Pancreas (tissue), 10 donors: ENCODE results near the gene TGM2. TPM values are rescaled to one million over a fixed set of nuclear protein-coding genes. Genes with fewer than 3 reads are reported as not detected.

Experiments
- ATAC-seq, 4 donors: fragments of 200-7000 bp; cut with Tn5 transposase; one replicate each; pipeline versions ENCODE4 v1.8.0 to v1.9.1; 2020; ENCODE audit warnings: mild to moderate bottlenecking in 4 of 4, moderate library complexity in 4 of 4
- DNase-seq, 6 donors: peaks; one replicate each; pipeline ENCODE4 v3.0.0-alpha.2; 2020
- FAIRE-seq: peaks from 2 replicates; lab custom pipeline; 2012; peaks lifted over from hg19 to GRCh38; lab: Jason Lieb, UNC
- H3K27ac ChIP-seq, 4 donors: fragments of 200-600 bp; sonication (generic); 1 replicate in 3 of 4; 2 replicates in 1 of 4; pipeline versions ENCODE4 v1.5.0 to v1.8.0; 2020
- H3K27me3 ChIP-seq, 4 donors: fragments of 200-600 bp; one replicate each; pipeline ENCODE4 v1.8.0; 2021
- H3K36me3 ChIP-seq, 3 donors: fragments of 200-600 bp; sonication (generic) in 1 of 3; one replicate each; pipeline versions ENCODE4 v1.5.0 to v1.8.0; 2020 to 2021
- H3K4me1 ChIP-seq, 3 donors: fragments of 200-600 bp; one replicate each; pipeline ENCODE4 v1.8.0; 2021
- H3K4me3 ChIP-seq, 4 donors: fragments of 200-600 bp; sonication (generic) in 2 of 4; one replicate each; pipeline versions ENCODE4 v1.5.0 to v1.8.0; 2020 to 2021
- H3K9me3 ChIP-seq, 4 donors: fragments of 200-600 bp; one replicate each; pipeline ENCODE4 v1.8.0; 2021
- WGBS, 2 donors: extraction: QIAGEN DNeasy Blood & Tissue Kit; methylation state at CpG; one replicate each; pipeline ENCODE4 v1.1.7; 2013; 5-methylcytosine and 5-hydroxymethylcytosine counted together
- intact Hi-C, 3 donors: fragments of 100-400 bp; cut with DNase I; formaldehyde crosslinking; loops; one replicate each; pipeline versions ENCODE4 v1.11.1 to v1.14.2; 2022
- polyA plus RNA-seq, 2 donors: library from polyadenylated mRNA; stranded (reverse); fragments of 200-250 nt; gene quantifications; one replicate each; pipeline ENCODE4 v1.2.3, GENCODE V29; 2013
- total RNA-seq, 6 donors: library from RNA; stranded (reverse); fragmentation: NEBNext Ultra II Directional in 4 of 6; extraction: Animal tissue kit (Norgen Biotek cat#: 25700) in 4 of 6; gene quantifications; one replicate each; pipeline versions ENCODE4 v1.2.1 to v1.2.4, GENCODE V29; 2021 to 2023
- TF ChIP-seq, protein P1 (sequence below), 4 donors: fragments of 200-600 bp; sonication (generic) in 3 of 4; IDR thresholded peaks; one replicate each; pipeline versions ENCODE4 v1.5.0 to v1.8.0; 2021; ENCODE audit warnings: antibody characterized with exemption in 4 of 4
- donor health status: healthy with polysubstance abuse.
- donor health status: DM: no; HTN: no; CAD: no; lungs with moderate emphysema.
- donor health status: DM: no; HTN: no; CAD: no.
- donor health status: control.
- donor health status: control.
- donor health status: Bipolar disorder and iron deficiency.
- donor health status: DM: yes; HTN: yes; CAD: no.
- donor health status: DM: no; HTN: no; CAD: no.
- donor health status: DM: no; HTN: no; CAD: no.
- donor health status: DM: yes; HTN: yes; CAD: no.

The TGM2 gene
- total and polyA plus RNA-seq, 8 donors = 3.7 to 92.6 (median 10.8) TPM

DNA sequence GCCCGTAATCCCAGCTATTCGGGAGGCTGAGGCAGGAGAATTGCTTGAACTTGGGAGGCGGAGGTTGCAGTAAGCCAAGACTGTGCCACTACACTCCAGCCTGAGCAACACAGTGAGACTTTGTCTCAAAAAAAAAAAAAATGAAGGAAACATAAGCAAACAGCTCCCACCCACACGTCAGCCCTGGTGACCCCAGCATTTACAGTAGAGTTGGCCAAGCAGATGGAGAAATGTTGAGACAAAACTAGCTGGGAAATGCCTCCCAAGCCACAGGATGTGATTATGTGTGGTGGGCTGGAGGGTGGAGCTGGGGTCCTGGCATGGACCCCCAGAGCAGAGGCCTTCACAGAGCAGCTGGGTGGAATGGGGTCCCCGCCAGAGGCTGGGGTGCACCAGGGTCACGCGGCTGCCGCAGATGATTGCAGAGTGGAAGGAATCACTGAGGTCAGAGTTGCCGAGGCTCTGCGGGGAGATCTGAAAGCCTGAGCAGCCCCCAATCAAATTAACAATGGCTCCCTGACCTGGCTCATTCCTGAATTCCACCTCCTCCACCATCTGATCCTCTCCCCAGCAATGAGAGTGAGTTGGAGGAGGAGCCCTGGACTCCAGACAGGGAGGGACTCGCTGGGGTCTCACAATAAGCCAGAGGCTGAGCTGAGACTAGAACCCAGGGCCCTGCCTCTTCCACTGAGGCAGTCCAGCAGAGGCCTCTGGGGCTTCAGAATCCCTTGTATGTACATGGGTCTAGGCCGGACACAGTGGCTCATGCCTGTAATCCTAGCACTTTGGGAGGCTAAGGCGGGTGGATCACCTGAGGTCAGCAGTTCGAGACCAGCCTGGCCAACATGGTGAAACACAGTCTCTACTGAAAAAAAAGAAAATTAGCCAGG lies 34.7 kb upstream of the TGM2 start:
- Histone ChIP-seq H3K27me3 (no peaks in the 10 kb centered on the region), H3K36me3 (no peaks in the 10 kb centered on the region), H3K27ac (no peak overlapping the region), H3K4me3 (no peak overlapping the region), H3K9me3 (no peaks in the 10 kb centered on the region), H3K4me1 (no peaks in the 10 kb centered on the region)
- intact Hi-C loops = no loop called here
- peak in 1 of 6 donors; percentile 20 for DNase-seq
- TF ChIP-seq, protein P1, sequence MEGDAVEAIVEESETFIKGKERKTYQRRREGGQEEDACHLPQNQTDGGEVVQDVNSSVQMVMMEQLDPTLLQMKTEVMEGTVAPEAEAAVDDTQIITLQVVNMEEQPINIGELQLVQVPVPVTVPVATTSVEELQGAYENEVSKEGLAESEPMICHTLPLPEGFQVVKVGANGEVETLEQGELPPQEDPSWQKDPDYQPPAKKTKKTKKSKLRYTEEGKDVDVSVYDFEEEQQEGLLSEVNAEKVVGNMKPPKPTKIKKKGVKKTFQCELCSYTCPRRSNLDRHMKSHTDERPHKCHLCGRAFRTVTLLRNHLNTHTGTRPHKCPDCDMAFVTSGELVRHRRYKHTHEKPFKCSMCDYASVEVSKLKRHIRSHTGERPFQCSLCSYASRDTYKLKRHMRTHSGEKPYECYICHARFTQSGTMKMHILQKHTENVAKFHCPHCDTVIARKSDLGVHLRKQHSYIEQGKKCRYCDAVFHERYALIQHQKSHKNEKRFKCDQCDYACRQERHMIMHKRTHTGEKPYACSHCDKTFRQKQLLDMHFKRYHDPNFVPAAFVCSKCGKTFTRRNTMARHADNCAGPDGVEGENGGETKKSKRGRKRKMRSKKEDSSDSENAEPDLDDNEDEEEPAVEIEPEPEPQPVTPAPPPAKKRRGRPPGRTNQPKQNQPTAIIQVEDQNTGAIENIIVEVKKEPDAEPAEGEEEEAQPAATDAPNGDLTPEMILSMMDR (IDR thresholded peaks at IDR 0.05) = no peak
- no peak for FAIRE-seq
- 81 to 84% methylated on average over 14 of the region's 14 CpGs for WGBS, 2 donors
- no peak for ATAC-seq

GRCh38 chr20:38198238-38198861 lies 33.3 kb upstream of the TGM2 start:
- FAIRE-seq = no peak
- no peaks in the 10 kb centered on the region for H3K36me3 ChIP-seq
- H3K4me3 ChIP-seq = no peak overlapping the region
- intact Hi-C loops = no loop called here
- 68 to 75% methylated on average over 8 of the region's 8 CpGs for WGBS, 2 donors
- no peaks in the 10 kb centered on the region for H3K27me3 ChIP-seq
- no peaks in the 10 kb centered on the region for H3K4me1 ChIP-seq
- TF ChIP-seq, protein P1 (IDR thresholded peaks at IDR 0.05) = no peak
- no peak overlapping the region for H3K27ac ChIP-seq
- no peaks in the 10 kb centered on the region for H3K9me3 ChIP-seq
- no peak for ATAC-seq
- DNase-seq = peak in 1 of 6 donors; percentile 23

GRCh38 chr20:38197619-38198018 lies 32.5 kb upstream of the TGM2 start:
- Histone ChIP-seq H3K27me3 (no peaks in the 10 kb centered on the region), H3K36me3 (no peaks in the 10 kb centered on the region), H3K4me3 (no peak overlapping the region), H3K27ac (no peak overlapping the region), H3K9me3 (no peaks in the 10 kb centered on the region), H3K4me1 (no peaks in the 10 kb centered on the region)
- ATAC-seq (no peak), FAIRE-seq (no peak), DNase-seq (no peak)
- WGBS, 2 donors = 73 to 82% methylated on average over 1 of the region's 1 CpG
- TF ChIP-seq, protein P1 (IDR thresholded peaks at IDR 0.05) = no peak
- intact Hi-C loops = no loop called here

DNA sequence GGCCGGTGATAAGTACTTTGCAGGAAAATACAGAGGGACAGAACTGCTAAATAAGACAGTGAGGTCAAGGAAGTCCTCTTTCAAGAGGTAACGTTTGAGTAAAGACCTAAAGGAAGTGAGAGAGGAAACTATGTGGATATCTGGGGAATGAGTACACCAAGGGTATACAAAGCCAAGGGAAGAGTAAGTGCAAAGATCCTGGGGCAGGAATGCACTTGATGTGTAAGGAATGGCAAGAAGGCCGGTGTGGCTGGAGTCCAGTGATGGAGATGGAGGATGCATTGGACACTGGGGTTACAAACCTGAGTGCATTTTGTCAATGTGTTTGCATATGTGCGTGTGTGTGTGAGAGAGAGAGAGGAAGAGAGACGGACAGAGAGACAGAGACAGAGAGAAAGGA lies 32.1 kb upstream of the TGM2 start:
- Histone ChIP-seq H3K4me1 (no peaks in the 10 kb centered on the region), H3K36me3 (no peaks in the 10 kb centered on the region), H3K27ac (no peak overlapping the region), H3K27me3 (no peaks in the 10 kb centered on the region), H3K9me3 (no peaks in the 10 kb centered on the region), H3K4me3 (no peak overlapping the region)
- TF ChIP-seq, protein P1 (IDR thresholded peaks at IDR 0.05) = no peak
- intact Hi-C loops = no loop called here
- 68 to 69% methylated on average over 5 of the region's 5 CpGs for WGBS, 2 donors
- ATAC-seq (no peak), FAIRE-seq (no peak), DNase-seq (no peak)
